Colonic mucosa (tissue), 4 donors: Measurements from ENCODE around the gene PRRC2A. TPM values are rescaled to one million over a fixed set of nuclear protein-coding genes. Genes with fewer than 3 reads are reported as not detected.

Experiments used
- DNase-seq: peaks from one replicate; pipeline ENCODE4 v3.0.0-alpha.2; 2020
- H3K27ac ChIP-seq: fragments of 200-600 bp; one replicate; pipeline ENCODE4 v1.8.0; 2021
- H3K27me3 ChIP-seq: fragments of 200-600 bp; one replicate; pipeline ENCODE4 v1.8.0; 2021
- H3K36me3 ChIP-seq: fragments of 200-600 bp; one replicate; pipeline ENCODE4 v1.8.0; 2021
- H3K4me1 ChIP-seq: fragments of 200-600 bp; one replicate; pipeline ENCODE4 v1.8.0; 2021; ENCODE audit warnings: mild to moderate bottlenecking
- H3K4me3 ChIP-seq: fragments of 200-600 bp; one replicate; pipeline ENCODE4 v1.8.0; 2021
- H3K9ac ChIP-seq, 2 donors: one replicate each; pipeline ENCODE4 v1.7.0; 2013; ENCODE audit warnings: control low read depth in 2 of 2, low read depth in 2 of 2, low read length in 2 of 2
- H3K9me3 ChIP-seq: fragments of 200-600 bp; one replicate; pipeline ENCODE4 v1.8.0; 2021
- CTCF ChIP-seq: fragments of 200-600 bp; IDR thresholded peaks from one replicate; pipeline ENCODE4 v1.8.0; 2022; ENCODE audit warnings: antibody characterized with exemption, mild to moderate bottlenecking
- intact Hi-C: fragments of 100-400 bp; cut with DNase I; formaldehyde crosslinking; loops from one replicate; pipeline ENCODE4 v1.14.1; 2022
- total RNA-seq, 2 donors: library from RNA; stranded (reverse); fragmentation: NEBNext Ultra II Directional in 1 of 2; extraction: Animal tissue kit (Norgen Biotek cat#: 25700) in 1 of 2; gene quantifications; one replicate each; pipeline ENCODE4 v1.2.1, GENCODE V29; 2021
- donor health status: healthy.
- donor health status: DM: no; HTN: no; CAD: no.
- donor health status: DM: no; HTN: no; CAD: no.

Gene PRRC2A
- total RNA-seq, 2 donors from 2014 or later = 107 to 171 TPM

GRCh38 chr6:31624070-31624469, 3.6 kb downstream of the PRRC2A start:
- intact Hi-C loops = loop anchor here (5.0 kb wide), 1 partner anchor 33 kb away; the partner anchor contains the start of gene APOM
- TF ChIP-seq CTCF = no peak
- DNase-seq = no peak
- Histone ChIP-seq H3K27ac (no peak overlapping the region), H3K4me3 (no peak overlapping the region), H3K27me3 (no peaks in the 10 kb centered on the region), H3K4me1 (peaks cover 4% of the 10 kb centered on the region), H3K36me3 (peaks cover 32% of the 10 kb centered on the region), H3K9me3 (no peaks in the 10 kb centered on the region), H3K9ac (no peak overlapping the region)

- no peaks in the 10 kb centered on the region for H3K9me3 ChIP-seq
- H3K27me3 ChIP-seq = no peaks in the 10 kb centered on the region
- intact Hi-C loops = no loop called here
- H3K4me3 ChIP-seq = no peak overlapping the region
- no peak for TF ChIP-seq CTCF
- H3K36me3 ChIP-seq = peaks cover 43% of the 10 kb centered on the region
- H3K27ac ChIP-seq = no peak overlapping the region
- peaks cover 2% of the 10 kb centered on the region for H3K4me1 ChIP-seq
- DNase-seq = no peak
- no peak overlapping the region for H3K9ac ChIP-seq
These were observed 6.4 kb downstream of the PRRC2A start for GRCh38 chr6:31626952-31627351.

GRCh38 chr6:31627690-31628287, 7.3 kb downstream of the PRRC2A start:
- Histone ChIP-seq H3K4me1 (no peaks in the 10 kb centered on the region), H3K27ac (no peak overlapping the region), H3K4me3 (no peak overlapping the region), H3K9ac (no peak overlapping the region), H3K36me3 (peaks cover 47% of the 10 kb centered on the region), H3K27me3 (no peaks in the 10 kb centered on the region), H3K9me3 (no peaks in the 10 kb centered on the region)
- TF ChIP-seq CTCF = no peak
- intact Hi-C loops = no loop called here
- DNase-seq = no peak

GRCh38 chr6:31629014-31629413, 8.5 kb downstream of the PRRC2A start:
- no peak for TF ChIP-seq CTCF
- no peaks in the 10 kb centered on the region for H3K27me3 ChIP-seq
- no peak overlapping the region for H3K4me3 ChIP-seq
- intact Hi-C loops = no loop called here
- no peak for DNase-seq
- no peaks in the 10 kb centered on the region for H3K9me3 ChIP-seq
- no peaks in the 10 kb centered on the region for H3K4me1 ChIP-seq
- peaks cover 49% of the 10 kb centered on the region for H3K36me3 ChIP-seq
- no peak overlapping the region for H3K27ac ChIP-seq
- no peak overlapping the region for H3K9ac ChIP-seq

- DNase-seq = no peak
- H3K36me3 ChIP-seq = peaks cover 57% of the 10 kb centered on the region
- no peak for TF ChIP-seq CTCF
- no peak overlapping the region for H3K27ac ChIP-seq
- H3K9me3 ChIP-seq = no peaks in the 10 kb centered on the region
- H3K9ac ChIP-seq = no peak overlapping the region
- no peaks in the 10 kb centered on the region for H3K27me3 ChIP-seq
- H3K4me1 ChIP-seq = no peaks in the 10 kb centered on the region
- no peak overlapping the region for H3K4me3 ChIP-seq
- intact Hi-C loops = no loop called here
These were observed 9.8 kb downstream of the PRRC2A start for GRCh38 chr6:31630177-31630934.
